ENCODE measurements around the gene PIM2.
"Not testable (repeated sequence)": the region's sequence is repeated elsewhere in the genome, so short reads cannot be mapped to it uniquely, and the experiment has no call there.

The PIM2 gene

DNA sequence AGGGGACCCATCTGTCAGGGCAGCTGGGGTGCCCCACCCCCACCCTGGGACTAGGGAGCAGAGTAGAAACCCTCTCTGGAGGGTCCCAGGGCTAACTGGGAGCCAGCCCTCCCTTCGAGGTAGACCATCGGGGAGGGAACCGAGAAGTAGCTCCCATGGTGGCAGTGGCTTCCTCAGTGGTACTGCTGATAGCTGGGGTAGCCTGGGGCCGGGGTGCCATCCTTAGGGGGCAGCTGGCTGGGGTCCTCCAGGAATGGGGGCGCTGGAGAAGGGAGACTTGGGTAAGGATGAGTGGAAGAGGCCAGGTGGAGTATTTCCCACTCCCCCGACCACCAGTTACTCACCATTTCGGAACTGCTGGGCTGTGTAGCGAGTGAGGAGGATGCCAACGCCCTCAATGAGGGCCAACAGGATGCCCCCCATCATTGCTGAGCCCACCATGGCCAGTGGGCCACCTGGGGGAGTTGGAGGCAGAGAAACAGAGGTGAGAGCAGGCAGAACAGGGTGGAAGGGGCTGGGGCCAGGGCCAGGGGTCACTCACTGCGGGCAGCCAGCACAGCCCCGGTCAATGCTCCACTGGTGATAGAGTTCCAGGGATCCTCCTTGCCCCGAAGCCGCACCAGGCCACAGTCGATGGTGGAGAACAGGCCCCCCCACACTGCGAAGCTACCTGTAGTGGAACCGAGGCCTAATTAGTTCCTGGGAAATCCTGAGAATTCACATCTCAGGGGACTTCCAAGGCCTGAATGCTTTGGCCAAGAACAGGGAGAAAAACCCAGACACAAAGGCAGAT lies 25.1 kb downstream of the PIM2 start:
- Histone ChIP-seq H3K27ac (ENCODE audit: low read depth, low read length, severe bottlenecking) (no peak overlapping the region), H3K36me3 (ENCODE audit: control insufficient read depth, insufficient read depth, low read length) (peaks cover 18% of the 10 kb centered on the region), H3K4me3 (ENCODE audit: extremely low read depth, insufficient read depth, low read length, poor library complexity, severe bottlenecking) (no peak overlapping the region), H3K4me1 (ENCODE audit: control insufficient read depth, insufficient read depth, low read length, poor library complexity, severe bottlenecking) (no peaks in the 10 kb centered on the region), H3K9me3 (ENCODE audit: control insufficient read depth, low read length) (no peaks in the 10 kb centered on the region)
- 100% methylated on average over 4 of the region's 16 CpGs for WGBS, 2 experiments (ENCODE audit: insufficient coverage in 2 of 2)

DNA sequence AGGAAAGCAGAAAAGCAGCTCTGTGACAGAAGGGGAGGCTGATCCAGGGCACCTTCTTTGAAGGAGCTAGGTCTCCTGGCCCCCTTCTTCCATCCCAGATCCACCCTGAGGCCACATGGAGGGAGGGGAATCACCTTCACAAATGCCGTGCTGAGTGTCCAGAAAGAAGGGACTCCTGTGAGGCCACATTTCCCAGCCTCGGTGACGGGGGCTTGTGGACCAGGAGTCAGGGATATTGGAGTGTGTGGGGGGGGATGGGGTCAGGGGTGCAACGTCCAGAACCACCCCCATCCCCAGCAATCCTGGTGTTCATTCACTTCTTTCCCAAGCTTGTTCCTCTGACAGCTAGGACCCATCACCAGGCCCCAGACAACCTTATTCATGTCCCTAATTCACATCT lies 25.9 kb downstream of the PIM2 start:
- H3K4me1 ChIP-seq (ENCODE audit: control insufficient read depth, insufficient read depth, low read length, poor library complexity, severe bottlenecking): no peaks in the 10 kb centered on the region
- WGBS, 2 experiments (ENCODE audit: insufficient coverage in 2 of 2): no CpG with 5 or more reads among the region's 4 CpGs
- H3K36me3 ChIP-seq (ENCODE audit: control insufficient read depth, insufficient read depth, low read length): peaks cover 18% of the 10 kb centered on the region
- H3K9me3 ChIP-seq (ENCODE audit: control insufficient read depth, low read length): no peaks in the 10 kb centered on the region
- H3K4me3 ChIP-seq (ENCODE audit: extremely low read depth, insufficient read depth, low read length, poor library complexity, severe bottlenecking): no peak overlapping the region
- no peak overlapping the region for H3K27ac ChIP-seq (ENCODE audit: low read depth, low read length, severe bottlenecking)

DNA sequence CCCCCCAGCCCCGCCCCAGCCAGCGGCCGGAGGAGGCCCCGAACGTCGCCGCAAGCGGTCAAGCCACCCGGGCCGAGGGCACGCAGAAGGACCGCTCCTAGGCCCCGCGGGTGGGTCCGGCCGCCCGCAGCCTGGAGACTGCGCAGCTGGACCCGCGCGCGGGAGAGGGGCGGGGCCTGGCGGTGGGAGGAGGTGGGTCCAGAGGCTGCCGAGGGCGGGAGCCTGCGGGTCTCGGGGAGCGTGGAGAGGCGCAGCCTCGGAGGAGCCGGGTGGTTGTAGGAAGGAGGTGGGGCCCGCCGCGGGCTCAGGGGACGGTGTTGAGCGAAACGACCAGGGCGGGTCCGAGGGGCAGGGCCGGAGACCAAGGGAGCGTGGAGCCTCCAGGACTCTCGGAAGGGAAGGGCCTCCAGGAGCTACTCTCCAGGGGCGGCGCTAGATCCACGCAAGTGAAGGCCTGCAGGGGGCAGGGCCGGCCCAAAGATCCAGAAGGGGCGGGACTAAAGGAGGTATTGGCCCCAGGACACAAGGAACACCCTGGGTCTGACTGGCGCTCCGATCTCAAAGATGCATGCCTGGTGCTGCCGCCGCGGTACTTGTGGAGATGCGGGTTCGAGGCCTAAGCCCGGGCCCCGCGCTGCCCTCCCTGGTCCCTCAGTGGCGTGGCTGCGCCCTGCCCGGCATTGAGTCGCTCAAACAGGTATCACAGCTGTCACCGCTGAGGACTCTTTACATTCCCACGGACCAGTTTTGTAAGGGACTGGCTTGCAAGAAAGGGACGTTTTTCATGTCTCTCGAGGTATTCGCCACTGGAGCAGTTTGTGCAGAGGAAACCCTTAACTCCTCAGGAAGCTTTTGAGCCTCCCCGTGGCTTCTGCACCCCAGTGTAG lies 27.2 kb downstream of the PIM2 start:
- no peak overlapping the region for H3K27ac ChIP-seq (ENCODE audit: low read depth, low read length, severe bottlenecking)
- H3K9me3 ChIP-seq (ENCODE audit: control insufficient read depth, low read length): no peaks in the 10 kb centered on the region
- peaks cover 18% of the 10 kb centered on the region for H3K36me3 ChIP-seq (ENCODE audit: control insufficient read depth, insufficient read depth, low read length)
- peak overlapping the region; percentile 52 for H3K4me3 ChIP-seq (ENCODE audit: extremely low read depth, insufficient read depth, low read length, poor library complexity, severe bottlenecking)
- 4 to 5% methylated on average over 25 to 39 of the region's 68 CpGs for WGBS, 2 experiments (ENCODE audit: insufficient coverage in 2 of 2)
- no peaks in the 10 kb centered on the region for H3K4me1 ChIP-seq (ENCODE audit: control insufficient read depth, insufficient read depth, low read length, poor library complexity, severe bottlenecking)

DNA sequence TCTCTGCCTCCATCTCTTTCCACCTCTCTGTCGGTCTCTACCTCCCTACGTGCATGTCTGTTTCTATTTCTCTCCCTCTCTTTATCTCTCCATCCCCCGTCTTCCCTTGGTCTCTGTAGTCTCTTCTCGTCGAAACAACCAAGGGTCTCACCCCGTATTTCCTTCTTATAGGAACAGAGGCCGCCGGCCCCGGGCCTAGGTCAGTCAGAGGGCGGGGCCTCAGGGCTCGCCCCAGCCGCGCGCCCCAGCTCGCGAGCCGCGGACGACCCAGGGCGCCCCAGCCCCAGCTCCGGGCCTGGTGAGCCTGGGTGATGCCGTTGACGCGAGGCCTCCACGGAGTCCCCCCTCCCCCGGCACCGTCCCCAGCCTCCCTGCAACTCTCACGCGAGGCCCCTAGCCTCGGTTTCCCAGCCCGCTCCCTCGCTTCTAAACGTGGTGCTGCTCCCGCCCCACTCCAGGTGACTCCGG lies 27.9 kb downstream of the PIM2 start:
- Histone ChIP-seq H3K36me3 (ENCODE audit: control insufficient read depth, insufficient read depth, low read length) (peaks cover 18% of the 10 kb centered on the region), H3K9me3 (ENCODE audit: control insufficient read depth, low read length) (no peaks in the 10 kb centered on the region), H3K4me3 (ENCODE audit: extremely low read depth, insufficient read depth, low read length, poor library complexity, severe bottlenecking) (peak overlapping the region; percentile 52), H3K27ac (ENCODE audit: low read depth, low read length, severe bottlenecking) (no peak overlapping the region), H3K4me1 (ENCODE audit: control insufficient read depth, insufficient read depth, low read length, poor library complexity, severe bottlenecking) (no peaks in the 10 kb centered on the region)
- WGBS, 2 experiments (ENCODE audit: insufficient coverage in 2 of 2): 3% methylated on average over 13 of the region's 35 CpGs; no CpG with 5 or more reads in 1 of the 2 experiments

GRCh38 chrX:48890296-48890925 lies 28.4 kb downstream of the PIM2 start:
- Histone ChIP-seq H3K9me3 (ENCODE audit: control insufficient read depth, low read length) (no peaks in the 10 kb centered on the region), H3K4me1 (ENCODE audit: control insufficient read depth, insufficient read depth, low read length, poor library complexity, severe bottlenecking) (no peaks in the 10 kb centered on the region), H3K4me3 (ENCODE audit: extremely low read depth, insufficient read depth, low read length, poor library complexity, severe bottlenecking) (peak overlapping the region; percentile 52), H3K36me3 (ENCODE audit: control insufficient read depth, insufficient read depth, low read length) (peaks cover 16% of the 10 kb centered on the region), H3K27ac (ENCODE audit: low read depth, low read length, severe bottlenecking) (no peak overlapping the region)
- WGBS, 2 experiments (ENCODE audit: insufficient coverage in 2 of 2): 35 to 50% methylated on average over 5 to 6 of the region's 15 CpGs

DNA sequence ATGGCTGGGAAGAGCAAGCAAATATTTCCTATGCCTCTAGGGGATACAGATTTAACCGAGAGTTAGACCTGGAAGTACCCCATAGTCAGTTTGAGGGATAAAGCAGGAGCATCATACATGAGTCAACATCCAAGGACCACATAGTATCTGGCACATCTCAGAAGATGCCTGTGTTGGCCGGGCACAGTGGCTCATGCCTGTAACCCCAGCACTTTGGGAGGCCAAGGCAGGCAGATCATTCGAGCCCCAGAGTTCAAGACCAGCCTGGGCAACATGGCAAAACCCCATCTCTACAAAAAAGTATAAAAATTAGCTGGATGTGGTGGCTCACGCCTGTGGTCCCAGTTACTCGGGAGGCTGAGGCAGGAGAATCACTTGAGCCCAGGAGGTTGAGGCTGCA lies 32.2 kb downstream of the PIM2 start:
- not testable (repeated sequence) for H3K36me3 ChIP-seq (ENCODE audit: control insufficient read depth, insufficient read depth, low read length); H3K4me3 ChIP-seq (ENCODE audit: extremely low read depth, insufficient read depth, low read length, poor library complexity, severe bottlenecking); H3K9me3 ChIP-seq (ENCODE audit: control insufficient read depth, low read length); H3K27ac ChIP-seq (ENCODE audit: low read depth, low read length, severe bottlenecking); H3K4me1 ChIP-seq (ENCODE audit: control insufficient read depth, insufficient read depth, low read length, poor library complexity, severe bottlenecking)
- 60 to 90% methylated on average over 1 to 2 of the region's 5 CpGs for WGBS, 2 experiments (ENCODE audit: insufficient coverage in 2 of 2)

DNA sequence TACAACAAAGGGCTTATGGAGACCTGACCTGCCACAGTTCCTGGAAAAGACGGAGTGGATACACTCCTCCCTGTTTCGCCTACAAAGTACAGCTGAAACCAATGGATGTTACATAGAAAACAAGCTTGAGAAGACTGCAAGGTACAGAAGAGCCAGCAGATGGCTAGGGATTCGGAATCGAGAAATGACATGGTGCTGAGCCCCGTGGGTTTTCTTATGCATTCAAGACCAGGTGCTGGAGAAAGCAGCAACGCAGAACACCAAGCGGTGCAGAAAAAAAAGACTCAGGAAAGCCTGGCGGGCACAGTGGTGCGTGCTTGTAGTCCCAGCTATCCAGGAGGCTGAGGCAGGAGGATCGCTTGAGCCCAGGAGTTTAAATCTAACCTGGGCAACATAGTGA lies 35.1 kb downstream of the PIM2 start:
- H3K36me3 ChIP-seq (ENCODE audit: control insufficient read depth, insufficient read depth, low read length): no peaks in the 10 kb centered on the region
- H3K4me1 ChIP-seq (ENCODE audit: control insufficient read depth, insufficient read depth, low read length, poor library complexity, severe bottlenecking): no peaks in the 10 kb centered on the region
- no peak overlapping the region for H3K27ac ChIP-seq (ENCODE audit: low read depth, low read length, severe bottlenecking)
- H3K4me3 ChIP-seq (ENCODE audit: extremely low read depth, insufficient read depth, low read length, poor library complexity, severe bottlenecking): no peak overlapping the region
- H3K9me3 ChIP-seq (ENCODE audit: control insufficient read depth, low read length): no peaks in the 10 kb centered on the region
- WGBS, 2 experiments (ENCODE audit: insufficient coverage in 2 of 2): 65 to 92% methylated on average over 3 to 6 of the region's 10 CpGs

DNA sequence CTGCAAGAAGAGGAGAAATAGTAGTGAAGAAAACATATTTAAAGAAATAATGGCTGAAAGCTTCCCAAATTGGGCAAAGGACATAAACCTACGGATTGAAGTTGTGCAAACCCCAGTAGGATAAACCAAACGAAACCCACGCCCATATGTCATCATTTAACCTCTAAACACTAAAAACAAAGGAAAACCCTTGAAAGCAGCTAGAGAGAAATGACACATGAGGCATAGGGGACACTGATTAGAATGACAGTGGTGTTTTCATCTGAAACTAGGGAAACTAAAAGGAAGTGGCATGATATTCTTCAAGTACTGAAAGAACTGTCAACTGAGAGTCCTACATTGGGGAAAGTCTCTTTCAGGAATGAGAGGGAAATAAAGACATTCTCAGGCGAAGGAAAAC lies 41.9 kb downstream of the PIM2 start:
- not testable (repeated sequence) for H3K4me1 ChIP-seq (ENCODE audit: control insufficient read depth, insufficient read depth, low read length, poor library complexity, severe bottlenecking); H3K27ac ChIP-seq (ENCODE audit: low read depth, low read length, severe bottlenecking); H3K4me3 ChIP-seq (ENCODE audit: extremely low read depth, insufficient read depth, low read length, poor library complexity, severe bottlenecking); H3K9me3 ChIP-seq (ENCODE audit: control insufficient read depth, low read length); H3K36me3 ChIP-seq (ENCODE audit: control insufficient read depth, insufficient read depth, low read length)
- WGBS, 2 experiments (ENCODE audit: insufficient coverage in 2 of 2): no CpG with 5 or more reads among the region's 4 CpGs

- not testable (repeated sequence) for H3K4me1 ChIP-seq (ENCODE audit: control insufficient read depth, insufficient read depth, low read length, poor library complexity, severe bottlenecking); H3K27ac ChIP-seq (ENCODE audit: low read depth, low read length, severe bottlenecking); H3K36me3 ChIP-seq (ENCODE audit: control insufficient read depth, insufficient read depth, low read length); H3K4me3 ChIP-seq (ENCODE audit: extremely low read depth, insufficient read depth, low read length, poor library complexity, severe bottlenecking); H3K9me3 ChIP-seq (ENCODE audit: control insufficient read depth, low read length)
- WGBS, 2 experiments (ENCODE audit: insufficient coverage in 2 of 2): no CpG with 5 or more reads among the region's 2 CpGs
Measured at GRCh38 chrX:48872017-48872416, 46.8 kb downstream of the PIM2 start.

- WGBS, 2 experiments (ENCODE audit: insufficient coverage in 2 of 2): 90% methylated on average over 3 of the region's 4 CpGs; no CpG with 5 or more reads in 1 of the 2 experiments
- Histone ChIP-seq H3K36me3 (ENCODE audit: control insufficient read depth, insufficient read depth, low read length) (no peaks in the 10 kb centered on the region), H3K4me3 (ENCODE audit: extremely low read depth, insufficient read depth, low read length, poor library complexity, severe bottlenecking) (no peak overlapping the region), H3K9me3 (ENCODE audit: control insufficient read depth, low read length) (no peaks in the 10 kb centered on the region), H3K27ac (ENCODE audit: low read depth, low read length, severe bottlenecking) (no peak overlapping the region), H3K4me1 (ENCODE audit: control insufficient read depth, insufficient read depth, low read length, poor library complexity, severe bottlenecking) (peaks cover 5% of the 10 kb centered on the region)
Measured at GRCh38 chrX:48864210-48864609, 54.6 kb downstream of the PIM2 start.

Measured in mesodermal cell (in vitro differentiated cells).